Neuronal stem cell (in vitro differentiated cells): ENCODE data around the gene DOK3.

ENCODE experiments used
- DNase-seq: peaks from one replicate; pipeline ENCODE4 v3.0.0-alpha.2; 2013; ENCODE audit warnings: low spot score
- H2AFZ ChIP-seq: one replicate; pipeline ENCODE4 v1.6.1; 2013; ENCODE audit warnings: mild to moderate bottlenecking, low read length, inconsistent platforms
- H2AK5ac ChIP-seq: 2 replicates; pipeline ENCODE4 v1.6.1; 2013; ENCODE audit warnings: low read depth, mild to moderate bottlenecking, inconsistent platforms, low read length, moderate library complexity, mixed read lengths
- H2BK120ac ChIP-seq: 2 replicates; pipeline ENCODE4 v1.6.1; 2013; ENCODE audit warnings: low read depth, mild to moderate bottlenecking, inconsistent platforms, low read length, moderate library complexity, mixed read lengths
- H2BK12ac ChIP-seq: one replicate; pipeline ENCODE4 v1.6.1; 2013; ENCODE audit warnings: low read length, inconsistent platforms
- H2BK15ac ChIP-seq: 2 replicates; pipeline ENCODE4 v1.6.1; 2013; ENCODE audit warnings: mild to moderate bottlenecking, low read length, inconsistent platforms, mixed read lengths
- H2BK5ac ChIP-seq: one replicate; pipeline ENCODE4 v1.6.1; 2013; ENCODE audit warnings: inconsistent platforms, mild to moderate bottlenecking, low read length, moderate library complexity
- H3K14ac ChIP-seq: one replicate; pipeline ENCODE4 v1.6.1; 2013; ENCODE audit warnings: low read length, inconsistent platforms
- H3K18ac ChIP-seq: 2 replicates; pipeline ENCODE4 v1.6.1; 2013; ENCODE audit warnings: low read length, inconsistent platforms
- H3K23ac ChIP-seq: 2 replicates; pipeline ENCODE4 v1.6.1; 2013; ENCODE audit warnings: low read depth, mild to moderate bottlenecking, mixed read lengths, low read length, inconsistent platforms; ENCODE audit not compliant: poor library complexity
- H3K27ac ChIP-seq: replicated peaks from 3 replicates; pipeline ENCODE4 v1.5.1; 2013; ENCODE audit warnings: low read length, inconsistent platforms
- H3K27me3 ChIP-seq, 3 experiments: 2 replicates each; pipeline ENCODE4 v1.6.1; 2013; ENCODE audit warnings: low read length in 3 of 3, mild to moderate bottlenecking in 2 of 3, inconsistent platforms in 1 of 3, low read depth in 1 of 3, mixed read lengths in 1 of 3, moderate library complexity in 1 of 3; ENCODE audit not compliant: control insufficient read depth in 3 of 3, insufficient read depth in 3 of 3
- H3K36me3 ChIP-seq, 2 donors: replicated peaks in 1 of 2; 2 replicates each; pipeline ENCODE4 v1.6.1; 2013; ENCODE audit warnings: low read length in 2 of 2; ENCODE audit not compliant: control insufficient read depth in 2 of 2, insufficient read depth in 2 of 2
- H3K4ac ChIP-seq: 2 replicates; pipeline ENCODE4 v1.6.1; 2013; ENCODE audit warnings: inconsistent platforms, mild to moderate bottlenecking, low read length, moderate library complexity
- H3K4me1 ChIP-seq, 2 donors: 1 replicate in 1 of 2; 2 replicates in 1 of 2; pipeline ENCODE4 v1.6.1; 2013; ENCODE audit warnings: low read length in 2 of 2, low read depth in 1 of 2; ENCODE audit not compliant: control insufficient read depth in 2 of 2, insufficient read depth in 1 of 2
- H3K4me2 ChIP-seq: one replicate; pipeline ENCODE4 v1.6.1; 2013; ENCODE audit warnings: mild to moderate bottlenecking, low read length, inconsistent platforms; ENCODE audit not compliant: insufficient read depth, poor library complexity, severe bottlenecking
- H3K4me3 ChIP-seq, 2 donors: 2 replicates each; pipeline ENCODE4 v1.5.1; 2013; ENCODE audit warnings: low read length in 2 of 2, mild to moderate bottlenecking in 2 of 2, inconsistent platforms in 1 of 2, moderate library complexity in 1 of 2
- H3K79me1 ChIP-seq: one replicate; pipeline ENCODE4 v1.6.1; 2013; ENCODE audit warnings: low read depth, mild to moderate bottlenecking, inconsistent platforms, low read length, moderate library complexity
- H3K9ac ChIP-seq: one replicate; pipeline ENCODE4 v1.6.1; 2013; ENCODE audit warnings: mild to moderate bottlenecking, low read depth, low read length, inconsistent platforms; ENCODE audit not compliant: poor library complexity
- H3K9me3 ChIP-seq, 2 donors: replicated peaks in 1 of 2; 2 replicates each; pipeline versions ENCODE3 to v1.6.1; 2013; ENCODE audit warnings: low read length in 2 of 2, mild to moderate bottlenecking in 2 of 2, inconsistent platforms in 1 of 2, low read depth in 1 of 2, mixed read lengths in 1 of 2, moderate library complexity in 1 of 2; ENCODE audit not compliant: control insufficient read depth in 2 of 2, insufficient read depth in 1 of 2
- H4K8ac ChIP-seq: one replicate; pipeline ENCODE4 v1.6.1; 2013; ENCODE audit warnings: low read depth, mild to moderate bottlenecking, inconsistent platforms, low read length, moderate library complexity
- H4K91ac ChIP-seq: one replicate; pipeline ENCODE4 v1.6.1; 2013; ENCODE audit warnings: low read length, low read depth, mild to moderate bottlenecking, inconsistent platforms; ENCODE audit not compliant: poor library complexity
- WGBS, 2 donors: extraction: QIAGEN DNeasy Blood & Tissue Kit; methylation state at CpG; one replicate each; pipeline ENCODE4 v1.1.7; 2013; ENCODE audit warnings: missing lambda C conversion rate in 2 of 2, mixed read lengths in 1 of 2; ENCODE audit not compliant: insufficient read length in 2 of 2, insufficient replicate concordance in 1 of 2; ENCODE audit errors: extremely low coverage in 2 of 2; 5-methylcytosine and 5-hydroxymethylcytosine counted together

DOK3 gene

GRCh38 chr5:177496070-177496726 is 13.4 kb downstream of the DOK3 start:
- Histone ChIP-seq H3K9ac (peak overlapping the region; percentile 96), H2AFZ (peak overlapping the region; percentile 31), H3K18ac (peak overlapping the region; percentile 97), H3K23ac (peak overlapping the region; percentile 86), H3K9me3 (no peaks in the 10 kb centered on the region), H4K8ac (peak overlapping the region; percentile 68), H3K27ac (peak overlapping the region; percentile 95), H3K4me1 (peaks cover 32 to 39% of the 10 kb centered on the region in 2 donors), H4K91ac (peak overlapping the region; percentile 87), H3K4me2 (peak overlapping the region; percentile 89), H2BK15ac (peak overlapping the region; percentile 98), H3K36me3 (peaks cover 20 to 47% of the 10 kb centered on the region in 2 donors), H2AK5ac (peak overlapping the region; percentile 98), H3K27me3 (peaks cover 0 to 14% (median 0%) of the 10 kb centered on the region in 3 experiments), H3K4ac (peak overlapping the region; percentile 19), H3K4me3 (peak overlapping the region; percentile 75 to 89), H3K79me1 (peaks cover 9% of the 10 kb centered on the region), H2BK5ac (peak overlapping the region; percentile 99), H2BK120ac (peak overlapping the region; percentile 3), H2BK12ac (peak overlapping the region; percentile 36), H3K14ac (peak overlapping the region; percentile 65)
- WGBS, 2 donors = no CpG with 5 or more reads among the region's 12 CpGs
- no peak for DNase-seq

- Histone ChIP-seq H4K8ac (no peak overlapping the region), H3K23ac (peak overlapping the region; percentile 26), H4K91ac (peak overlapping the region; percentile 5), H3K9me3 (no peaks in the 10 kb centered on the region), H2BK12ac (peak overlapping the region; percentile 98), H2BK15ac (peak overlapping the region; percentile 25), H2BK120ac (peak overlapping the region; percentile 19), H3K9ac (peak overlapping the region; percentile 82), H3K4me1 (peaks cover 27 to 38% of the 10 kb centered on the region in 2 donors), H2BK5ac (peak overlapping the region; percentile 99), H3K79me1 (peaks cover 15% of the 10 kb centered on the region), H3K4ac (peak overlapping the region; percentile 13), H3K4me3 (peak overlapping the region; percentile 75 to 89), H3K18ac (peak overlapping the region; percentile 97), H3K27me3 (peaks cover 0 to 14% (median 0%) of the 10 kb centered on the region in 3 experiments), H3K14ac (peak overlapping the region; percentile 98), H2AK5ac (peak overlapping the region; percentile 98), H3K36me3 (peaks cover 27 to 54% of the 10 kb centered on the region in 2 donors), H2AFZ (no peak overlapping the region), H3K27ac (peak overlapping the region; percentile 95), H3K4me2 (peak overlapping the region; percentile 89)
- WGBS, 2 donors = no CpG with 5 or more reads among the region's 14 CpGs
- peak; percentile 90 for DNase-seq
Observed at GRCh38 chr5:177495243-177496060, 14.2 kb downstream of the DOK3 start.

GRCh38 chr5:177494346-177495195 is 15.1 kb downstream of the DOK3 start:
- Histone ChIP-seq H3K23ac (peak overlapping the region; percentile 26), H3K36me3 (peaks cover 36 to 63% of the 10 kb centered on the region in 2 donors), H3K27ac (peak overlapping the region; percentile 95), H2AFZ (no peak overlapping the region), H3K9ac (peak overlapping the region; percentile 82), H4K8ac (no peak overlapping the region), H2AK5ac (peak overlapping the region; percentile 87), H3K4me3 (peak overlapping the region; percentile 15 to 21), H3K4ac (no peak overlapping the region), H4K91ac (peak overlapping the region; percentile 5), H2BK15ac (peak overlapping the region; percentile 41), H3K27me3 (peaks cover 0 to 11% (median 0%) of the 10 kb centered on the region in 3 experiments), H3K14ac (peak overlapping the region; percentile 98), H3K9me3 (no peaks in the 10 kb centered on the region), H2BK5ac (peak overlapping the region; percentile 95), H3K18ac (peak overlapping the region; percentile 68), H3K4me1 (peaks cover 26 to 37% of the 10 kb centered on the region in 2 donors), H2BK12ac (peak overlapping the region; percentile 98), H3K4me2 (peak overlapping the region; percentile 53), H2BK120ac (peak overlapping the region; percentile 19), H3K79me1 (peaks cover 20% of the 10 kb centered on the region)
- DNase-seq = peak; percentile 54
- WGBS, 2 donors = no CpG with 5 or more reads among the region's 11 CpGs
